Stimulated activated memory B cell treated with anti-CD40 and anti-IgM and Interleukin-4, amounts not matched to agents 10 μg/mL and 1 μg/mL and 100 μg/mL, for 72 hours (primary cell): ENCODE measurements around the gene PHF19.

ENCODE experiments used
- ATAC-seq: fragments of 150-1000 bp; cut with Tn5 transposase; 2 replicates; pipeline ENCODE4 v1.10.0; 2021
- H3K27ac Mint-ChIP-seq: one replicate; pipeline ENCODE4 v1.8.0; 2022; ENCODE audit warnings: mild to moderate bottlenecking, mixed read lengths
- H3K27me3 Mint-ChIP-seq: one replicate; pipeline ENCODE4 v1.8.0; 2022; ENCODE audit warnings: mixed read lengths
- H3K36me3 Mint-ChIP-seq: one replicate; pipeline ENCODE4 v1.8.0; 2022; ENCODE audit warnings: mixed read lengths
- H3K4me1 Mint-ChIP-seq: one replicate; pipeline ENCODE4 v1.8.0; 2022; ENCODE audit warnings: mixed read lengths
- H3K4me3 Mint-ChIP-seq: one replicate; pipeline ENCODE4 v1.8.0; 2022; ENCODE audit warnings: mild to moderate bottlenecking, moderate library complexity, mixed read lengths
- H3K9me3 Mint-ChIP-seq: one replicate; pipeline ENCODE4 v1.8.0; 2022; ENCODE audit warnings: mixed read lengths

The PHF19 gene

DNA sequence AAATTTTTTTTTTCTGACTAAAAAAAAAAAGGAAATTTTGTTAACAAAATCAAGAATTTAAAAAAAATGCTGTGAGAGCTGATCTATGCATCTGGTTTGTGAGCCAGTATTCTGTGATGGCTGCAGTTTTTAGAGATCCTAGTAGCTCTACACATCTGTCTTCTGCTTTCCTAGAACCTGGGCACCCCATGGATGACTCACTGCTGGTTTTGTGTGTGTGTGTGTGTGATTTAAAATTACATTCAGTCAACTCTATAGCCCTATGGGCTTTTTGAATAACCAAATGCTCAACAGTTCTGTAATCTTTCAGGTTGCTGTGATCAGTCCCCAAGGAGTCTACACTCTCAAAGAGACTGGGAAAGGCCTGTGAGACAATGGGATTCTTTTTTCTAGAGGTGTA is 31.7 kb downstream of the PHF19 start:
- H3K4me1 Mint-ChIP-seq: peaks cover 68% of the 10 kb centered on the region
- no peak for ATAC-seq
- no peaks in the 10 kb centered on the region for H3K9me3 Mint-ChIP-seq
- peaks cover 43% of the 10 kb centered on the region for H3K36me3 Mint-ChIP-seq
- H3K27me3 Mint-ChIP-seq: no peaks in the 10 kb centered on the region
- no peak overlapping the region for H3K4me3 Mint-ChIP-seq
- peak overlapping the region; percentile 100 for H3K27ac Mint-ChIP-seq

DNA sequence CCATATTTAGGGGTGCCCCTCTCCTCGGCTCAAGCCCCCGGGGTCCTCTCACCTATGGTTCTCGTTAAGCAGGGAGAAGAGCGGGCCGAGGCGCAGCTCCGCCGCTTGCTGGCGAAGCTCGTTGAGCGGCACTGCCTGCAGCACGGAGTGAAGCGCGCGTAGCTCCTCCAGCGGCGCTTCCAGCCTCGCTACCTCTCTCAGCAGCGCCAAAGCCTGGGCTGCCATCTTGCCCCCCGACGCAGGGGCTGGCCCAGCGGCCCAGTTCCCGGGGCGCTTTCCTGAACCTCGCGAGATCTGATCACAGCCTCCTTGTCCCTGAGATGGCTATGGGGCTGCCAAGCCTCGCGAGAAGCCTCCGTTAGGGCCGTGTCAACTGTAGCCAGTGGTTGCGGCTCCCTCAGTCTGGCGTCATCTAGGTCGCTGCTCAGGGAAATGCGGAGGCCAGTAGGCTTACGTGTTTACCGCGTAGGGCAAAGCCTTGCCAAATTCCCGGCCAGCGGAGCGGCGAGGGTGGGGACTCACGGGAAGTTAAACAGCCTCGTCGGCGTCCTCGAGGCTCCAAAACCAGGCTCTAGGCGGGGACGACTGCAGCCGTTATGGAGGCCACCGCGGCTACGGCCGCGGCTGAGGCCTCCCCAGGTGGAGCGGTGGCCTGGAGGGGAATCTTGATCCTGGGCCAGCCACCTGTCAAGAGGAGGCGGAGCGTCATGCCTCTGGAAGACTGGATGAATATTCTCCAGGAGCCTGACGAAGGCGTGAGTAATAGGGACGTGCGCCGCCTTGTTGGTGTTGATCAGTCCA is 34.1 kb downstream of the PHF19 start, which contains the start of gene PSMD5:
Gene PSMD5, minus strand, starts transcription at position 238 of the 801 bp plus-strand sequence. Its CDS starts 13 bp downstream, at position 225.
- ATAC-seq: peak; percentile 100
- peaks cover 44% of the 10 kb centered on the region for H3K36me3 Mint-ChIP-seq
- peak within 1 kb of the TSS; percentile 98 for H3K4me3 Mint-ChIP-seq
- peak within 1 kb of the TSS; percentile 100 for H3K27ac Mint-ChIP-seq
- H3K9me3 Mint-ChIP-seq: no peaks in the 10 kb centered on the region
- no peaks in the 10 kb centered on the region for H3K27me3 Mint-ChIP-seq
- H3K4me1 Mint-ChIP-seq: peaks cover 73% of the 10 kb centered on the region

DNA sequence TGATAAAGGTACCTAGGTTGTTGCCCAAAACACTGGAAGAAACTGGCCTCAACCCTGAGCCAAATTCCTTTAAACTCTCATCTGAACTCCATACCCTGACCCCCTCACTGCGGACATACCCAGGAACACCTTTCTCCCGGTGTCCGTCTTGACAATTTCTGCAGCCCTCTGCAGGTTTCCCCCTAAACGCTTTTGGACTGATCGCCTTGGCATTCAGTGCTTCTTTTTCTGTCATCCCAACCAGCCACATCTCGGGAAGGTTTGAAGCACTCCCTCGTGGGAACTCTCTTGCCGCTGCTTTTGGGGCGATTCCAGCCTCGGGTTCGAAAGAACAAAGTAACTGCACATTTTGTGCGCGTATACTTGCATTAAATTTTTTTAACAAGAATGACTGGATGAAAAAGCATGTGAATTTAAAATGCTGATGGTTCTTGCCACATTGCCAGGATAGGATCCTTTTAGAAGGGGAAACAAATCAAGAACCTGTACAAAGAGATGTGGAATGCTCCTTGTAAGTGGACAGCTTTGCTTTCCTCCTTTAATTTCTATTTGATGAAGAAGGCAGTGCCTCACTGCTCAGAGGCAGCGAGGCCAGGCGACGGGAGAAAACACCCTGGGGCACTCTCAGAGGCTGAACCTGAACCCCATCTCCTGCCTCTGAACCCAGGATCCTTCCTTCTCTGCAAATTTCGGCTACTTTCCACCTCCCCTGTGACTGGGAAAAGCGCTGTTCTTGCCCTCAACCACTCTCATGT is 34.9 kb downstream of the PHF19 start:
- H3K4me3 Mint-ChIP-seq: peak overlapping the region; percentile 98
- peak; percentile 4 for ATAC-seq
- peaks cover 44% of the 10 kb centered on the region for H3K36me3 Mint-ChIP-seq
- peak overlapping the region; percentile 100 for H3K27ac Mint-ChIP-seq
- no peaks in the 10 kb centered on the region for H3K9me3 Mint-ChIP-seq
- no peaks in the 10 kb centered on the region for H3K27me3 Mint-ChIP-seq
- H3K4me1 Mint-ChIP-seq: peaks cover 73% of the 10 kb centered on the region

DNA sequence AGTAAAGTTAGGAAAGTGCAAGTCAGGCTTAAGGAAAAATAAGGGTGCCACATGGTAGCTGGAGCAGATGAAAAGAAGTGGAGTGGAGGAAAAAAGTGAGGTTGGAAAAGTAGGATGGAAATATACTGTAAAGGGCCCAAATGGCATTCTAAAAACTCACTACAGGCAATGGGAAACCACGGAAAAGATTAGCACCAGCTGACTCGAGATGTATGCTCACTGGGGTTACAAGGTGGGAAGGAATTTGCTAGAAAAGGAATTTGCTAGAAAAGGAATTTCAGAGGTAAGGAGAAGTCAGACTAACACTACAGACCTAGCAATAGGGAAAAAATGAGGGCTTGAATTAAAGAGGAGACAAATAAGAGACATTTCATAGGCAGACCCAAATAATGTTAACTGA is 37.8 kb downstream of the PHF19 start:
- H3K27ac Mint-ChIP-seq: no peak overlapping the region
- no peak overlapping the region for H3K4me3 Mint-ChIP-seq
- H3K27me3 Mint-ChIP-seq: no peaks in the 10 kb centered on the region
- ATAC-seq: no peak
- H3K36me3 Mint-ChIP-seq: peaks cover 48% of the 10 kb centered on the region
- H3K9me3 Mint-ChIP-seq: no peaks in the 10 kb centered on the region
- H3K4me1 Mint-ChIP-seq: peaks cover 53% of the 10 kb centered on the region

DNA sequence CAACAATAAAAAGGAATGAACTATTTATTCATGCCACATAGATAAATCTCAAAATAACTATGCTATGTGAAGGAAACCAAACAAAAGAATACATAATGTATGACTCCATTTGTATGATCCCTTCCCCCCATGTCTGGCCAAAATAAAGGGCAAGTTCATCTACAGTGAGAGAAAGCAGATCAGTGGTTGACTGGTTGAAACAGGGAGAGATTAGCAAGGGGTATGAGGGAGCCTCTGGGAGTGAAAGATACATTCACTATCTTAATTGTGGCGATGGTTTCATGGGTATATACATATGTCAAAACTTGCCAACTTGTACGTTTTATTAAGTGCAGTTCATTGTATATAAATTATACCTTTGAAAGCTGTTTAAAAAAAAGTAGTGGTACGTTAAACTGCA is 39.1 kb downstream of the PHF19 start:
- Mint-ChIP-seq H3K9me3 (no peaks in the 10 kb centered on the region), H3K4me3 (no peak overlapping the region), H3K27ac (peak overlapping the region; percentile 23), H3K27me3 (no peaks in the 10 kb centered on the region), H3K36me3 (peaks cover 54% of the 10 kb centered on the region), H3K4me1 (peaks cover 41% of the 10 kb centered on the region)
- ATAC-seq: no peak

DNA sequence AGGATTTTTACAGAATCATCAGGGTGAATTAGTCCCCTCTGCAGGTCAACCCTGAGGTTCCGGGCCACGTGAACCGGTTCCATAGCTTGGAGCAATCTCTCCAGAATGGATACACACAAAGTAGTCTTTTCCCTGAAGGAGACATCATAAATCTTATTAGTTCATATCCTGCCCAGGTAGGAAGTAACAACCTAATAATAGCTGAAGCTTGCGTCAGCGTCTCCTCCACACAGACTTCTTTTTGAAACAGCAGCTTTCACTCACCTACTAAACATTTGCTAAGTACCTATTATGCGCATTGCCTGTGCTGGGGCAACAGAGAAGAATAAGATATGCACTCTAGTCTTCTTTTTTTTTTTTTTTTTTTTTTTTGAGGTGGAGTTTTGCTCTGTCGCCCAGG is 43.7 kb downstream of the PHF19 start:
- peaks cover 71% of the 10 kb centered on the region for H3K36me3 Mint-ChIP-seq
- H3K4me1 Mint-ChIP-seq: peaks cover 11% of the 10 kb centered on the region
- H3K4me3 Mint-ChIP-seq: no peak overlapping the region
- no peaks in the 10 kb centered on the region for H3K9me3 Mint-ChIP-seq
- H3K27ac Mint-ChIP-seq: no peak overlapping the region
- no peak for ATAC-seq
- H3K27me3 Mint-ChIP-seq: no peaks in the 10 kb centered on the region

DNA sequence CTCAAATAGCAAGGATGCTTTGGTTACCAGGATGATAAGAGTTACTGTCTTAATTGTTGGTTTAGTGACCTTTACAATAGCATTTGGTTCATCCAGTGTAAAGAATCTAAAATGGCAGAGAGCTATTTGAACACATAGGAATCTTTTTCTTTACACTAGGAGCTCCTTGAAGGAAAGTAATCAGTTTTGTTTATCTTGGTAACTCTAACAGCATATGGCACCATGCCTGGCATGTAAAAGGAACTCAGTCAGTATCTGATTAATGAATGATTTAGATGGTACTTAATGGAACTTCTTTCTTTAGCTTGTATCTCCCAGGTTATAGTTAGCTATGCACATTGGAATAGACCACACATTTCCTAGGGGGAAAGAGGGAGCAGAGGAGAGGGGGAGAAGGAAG is 44.2 kb downstream of the PHF19 start:
- H3K36me3 Mint-ChIP-seq: peaks cover 69% of the 10 kb centered on the region
- no peak overlapping the region for H3K4me3 Mint-ChIP-seq
- H3K27ac Mint-ChIP-seq: no peak overlapping the region
- no peaks in the 10 kb centered on the region for H3K27me3 Mint-ChIP-seq
- ATAC-seq: no peak
- H3K4me1 Mint-ChIP-seq: peaks cover 9% of the 10 kb centered on the region
- H3K9me3 Mint-ChIP-seq: no peaks in the 10 kb centered on the region

DNA sequence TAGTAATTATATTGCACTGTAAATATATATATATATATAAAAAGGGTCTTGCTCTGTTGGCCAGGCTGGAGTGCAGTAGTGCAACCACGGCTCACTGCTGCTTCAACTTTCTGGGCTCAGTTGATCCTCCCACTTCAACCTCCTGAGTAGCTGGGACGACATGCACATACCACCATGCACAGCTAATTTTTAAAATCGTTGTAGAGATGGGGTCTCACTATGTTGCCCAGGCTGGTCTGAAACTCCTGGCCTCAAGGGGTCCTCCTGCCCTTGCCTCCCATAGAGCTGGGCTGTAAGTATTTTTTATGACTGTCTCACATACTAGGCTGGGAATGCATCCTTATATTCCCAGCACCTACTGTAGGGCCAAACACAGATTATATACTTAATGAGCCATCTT is 46.1 kb downstream of the PHF19 start:
- Mint-ChIP-seq H3K27me3 (no peaks in the 10 kb centered on the region), H3K4me3 (no peak overlapping the region), H3K4me1 (no peaks in the 10 kb centered on the region), H3K36me3 (peaks cover 73% of the 10 kb centered on the region), H3K27ac (no peak overlapping the region), H3K9me3 (no peaks in the 10 kb centered on the region)
- no peak for ATAC-seq

DNA sequence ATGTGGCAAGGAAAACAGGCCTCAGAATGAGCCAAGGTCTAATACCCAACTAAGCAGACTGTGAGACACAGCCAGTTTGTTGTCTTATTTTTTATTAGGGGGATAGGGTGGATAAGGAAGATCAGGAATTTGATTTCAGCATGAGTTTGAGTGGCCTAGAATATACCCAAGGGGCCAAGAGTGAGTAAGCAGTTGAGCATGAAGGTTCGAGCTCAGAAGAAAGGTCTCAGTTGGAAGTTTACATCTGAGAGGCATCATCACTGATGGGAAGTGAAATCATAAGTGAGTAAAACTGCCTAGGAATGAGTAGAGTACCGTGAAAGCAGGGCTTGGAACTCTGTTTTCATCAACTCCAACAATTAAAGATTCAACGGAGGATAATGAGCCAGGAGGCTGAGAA is 46.8 kb downstream of the PHF19 start:
- H3K4me3 Mint-ChIP-seq: no peak overlapping the region
- no peaks in the 10 kb centered on the region for H3K9me3 Mint-ChIP-seq
- peaks cover 75% of the 10 kb centered on the region for H3K36me3 Mint-ChIP-seq
- H3K4me1 Mint-ChIP-seq: no peaks in the 10 kb centered on the region
- H3K27me3 Mint-ChIP-seq: no peaks in the 10 kb centered on the region
- H3K27ac Mint-ChIP-seq: no peak overlapping the region
- no peak for ATAC-seq

DNA sequence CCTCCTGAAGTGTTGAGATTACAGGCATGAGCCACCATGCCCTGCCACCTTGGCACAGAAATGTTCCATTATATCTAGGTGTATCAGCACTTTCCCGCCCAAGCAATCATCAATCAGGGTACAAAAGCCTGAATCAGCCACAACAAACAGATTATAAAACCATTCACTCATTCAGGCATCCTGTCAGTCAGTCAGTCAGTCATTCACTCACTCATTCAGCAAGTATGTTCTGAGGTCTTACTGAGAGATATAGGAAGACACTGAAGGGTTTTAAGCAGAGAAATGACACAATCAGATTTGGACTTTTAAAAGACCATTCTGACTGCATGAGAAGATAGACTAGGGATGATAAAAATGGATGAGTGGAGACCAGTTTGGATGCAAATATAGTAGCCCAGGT is 47.3 kb downstream of the PHF19 start:
- Mint-ChIP-seq H3K4me3 (no peak overlapping the region), H3K36me3 (peaks cover 76% of the 10 kb centered on the region), H3K9me3 (no peaks in the 10 kb centered on the region), H3K4me1 (no peaks in the 10 kb centered on the region), H3K27ac (no peak overlapping the region), H3K27me3 (no peaks in the 10 kb centered on the region)
- ATAC-seq: no peak

DNA sequence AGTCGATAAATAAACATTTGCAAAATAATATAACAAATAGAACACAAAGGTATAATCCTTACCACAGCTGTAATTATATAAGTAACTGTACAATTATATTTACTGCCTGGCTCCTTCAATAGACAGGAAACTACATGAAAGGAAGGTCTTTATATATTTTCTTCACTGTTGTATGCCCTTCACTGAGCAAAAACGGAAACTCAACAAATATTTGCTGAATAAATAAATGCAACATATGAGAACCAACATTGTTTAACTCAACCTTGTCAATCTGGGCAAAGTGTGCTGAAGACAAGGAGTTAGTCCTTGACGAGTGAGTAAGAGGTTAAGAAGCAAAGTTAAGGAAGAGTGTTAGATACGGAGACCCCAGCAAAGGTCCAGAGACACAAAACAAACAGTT is 56.9 kb downstream of the PHF19 start:
- Mint-ChIP-seq H3K36me3 (peaks cover 80% of the 10 kb centered on the region), H3K9me3 (no peaks in the 10 kb centered on the region), H3K4me1 (no peaks in the 10 kb centered on the region), H3K27ac (no peak overlapping the region), H3K4me3 (no peak overlapping the region), H3K27me3 (no peaks in the 10 kb centered on the region)
- ATAC-seq: no peak

DNA sequence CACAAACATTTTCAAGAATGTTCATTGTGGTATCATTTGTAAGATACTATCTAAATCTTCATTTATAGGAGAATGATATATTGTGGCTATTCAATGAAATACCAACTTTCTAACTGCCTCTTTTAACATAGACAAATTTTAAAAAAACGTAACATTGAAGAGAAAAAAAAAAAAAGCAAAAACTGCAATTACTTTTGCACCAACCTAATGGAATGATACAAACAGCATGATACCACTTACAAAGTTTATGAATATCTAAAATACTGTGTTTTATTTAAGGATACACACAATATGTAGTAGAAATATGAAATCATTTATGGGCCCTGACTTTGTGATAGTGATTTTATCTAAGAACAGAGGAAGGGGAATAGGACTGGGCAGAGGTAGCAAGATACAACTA is 58.4 kb downstream of the PHF19 start:
- H3K4me1 Mint-ChIP-seq: no peaks in the 10 kb centered on the region
- no peaks in the 10 kb centered on the region for H3K27me3 Mint-ChIP-seq
- no peak overlapping the region for H3K4me3 Mint-ChIP-seq
- H3K36me3 Mint-ChIP-seq: peaks cover 71% of the 10 kb centered on the region
- no peak overlapping the region for H3K27ac Mint-ChIP-seq
- ATAC-seq: no peak
- no peaks in the 10 kb centered on the region for H3K9me3 Mint-ChIP-seq

DNA sequence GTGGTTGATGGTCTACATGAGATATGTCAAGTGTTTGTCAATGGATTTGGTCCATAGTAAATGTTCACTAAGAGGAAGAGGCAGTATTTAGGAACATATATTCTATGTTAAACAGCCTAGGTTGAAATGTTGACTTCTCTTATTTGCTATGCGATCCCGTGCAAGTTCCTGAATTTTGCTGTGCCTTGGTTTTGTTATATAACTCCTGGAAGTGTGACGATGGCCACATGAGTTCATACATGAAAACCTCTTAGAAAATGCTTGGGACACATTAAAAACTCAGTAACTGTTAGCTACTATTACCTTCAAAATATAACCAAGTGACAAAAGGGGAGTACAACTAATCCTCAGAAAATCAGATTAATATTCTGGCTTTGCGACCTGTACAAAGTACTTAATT is 61.9 kb downstream of the PHF19 start:
- Mint-ChIP-seq H3K27ac (no peak overlapping the region), H3K27me3 (no peaks in the 10 kb centered on the region), H3K4me3 (no peak overlapping the region), H3K36me3 (peaks cover 72% of the 10 kb centered on the region), H3K9me3 (no peaks in the 10 kb centered on the region), H3K4me1 (no peaks in the 10 kb centered on the region)
- ATAC-seq: no peak

DNA sequence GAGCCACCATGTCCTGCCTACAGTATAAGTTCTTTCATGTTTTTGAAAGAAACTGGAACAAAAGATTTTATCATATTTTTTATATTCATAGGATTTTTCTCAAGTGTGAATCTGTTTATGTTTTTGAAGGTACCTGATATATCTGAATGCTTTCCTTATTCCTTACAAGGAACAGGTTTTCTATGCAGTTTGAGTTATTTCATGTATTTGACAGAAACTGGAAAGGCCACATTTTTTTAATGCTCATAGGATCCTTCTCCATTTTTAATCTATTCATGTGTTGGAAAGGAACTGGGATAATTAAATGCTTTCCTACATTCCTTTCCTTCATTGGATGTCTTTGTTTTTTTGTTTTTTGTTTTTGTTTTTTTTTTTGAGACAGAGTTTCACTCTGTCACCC is 68.1 kb downstream of the PHF19 start:
- Mint-ChIP-seq H3K36me3 (peaks cover 73% of the 10 kb centered on the region), H3K4me3 (no peak overlapping the region), H3K27me3 (no peaks in the 10 kb centered on the region), H3K27ac (no peak overlapping the region), H3K9me3 (peaks cover 24% of the 10 kb centered on the region), H3K4me1 (no peaks in the 10 kb centered on the region)
- ATAC-seq: no peak

DNA sequence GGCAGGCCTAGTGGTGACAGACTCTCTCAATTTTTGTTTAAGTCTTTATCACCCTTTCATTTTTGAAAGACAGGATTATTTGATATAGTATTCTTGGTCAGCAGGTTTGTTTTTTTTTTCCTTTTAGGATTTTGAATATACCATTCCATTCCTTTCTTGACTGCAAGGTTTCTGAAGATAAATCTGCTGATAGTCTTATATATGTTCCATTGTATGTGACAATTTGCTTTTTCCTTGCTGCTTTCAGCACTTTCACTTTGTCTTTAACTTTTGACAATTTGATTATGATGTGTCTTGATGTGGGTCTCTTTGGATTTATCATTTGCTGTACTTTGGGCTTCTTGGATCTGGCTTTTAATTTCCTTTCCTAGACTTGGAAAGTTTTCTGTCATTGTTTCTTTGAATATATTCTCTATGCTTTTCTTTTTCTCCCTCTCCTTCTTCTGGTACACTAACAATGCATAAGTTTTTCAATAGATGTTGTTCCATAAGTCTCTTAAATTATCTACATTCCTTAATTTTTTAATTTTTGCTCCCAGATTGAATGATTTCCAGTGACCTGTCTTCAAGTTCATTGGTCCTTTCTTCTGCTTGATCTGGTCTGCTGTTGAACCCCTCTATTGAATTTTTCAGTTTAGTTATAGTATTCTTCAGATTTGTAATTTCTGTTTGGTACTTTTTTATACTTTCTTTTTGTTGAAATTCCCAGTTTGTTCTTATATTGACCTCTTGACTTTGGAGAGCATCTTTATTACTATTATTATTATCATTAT is 69.2 kb downstream of the PHF19 start:
- H3K27ac Mint-ChIP-seq: no peak overlapping the region
- no peaks in the 10 kb centered on the region for H3K4me1 Mint-ChIP-seq
- H3K9me3 Mint-ChIP-seq: peaks cover 24% of the 10 kb centered on the region
- H3K27me3 Mint-ChIP-seq: no peaks in the 10 kb centered on the region
- peaks cover 70% of the 10 kb centered on the region for H3K36me3 Mint-ChIP-seq
- no peak for ATAC-seq
- H3K4me3 Mint-ChIP-seq: no peak overlapping the region
